ENCODE measurements around the gene DEDD. TPM values are rescaled to one million over a fixed set of nuclear protein-coding genes. Genes with fewer than 3 reads are reported as not detected.
A peak's percentile ranks its signal among the peaks of the same experiment; 100 is the strongest.

Gene DEDD
- total RNA-seq, 2 experiments from 2014 or later: 37.4 to 38.7 TPM

DNA sequence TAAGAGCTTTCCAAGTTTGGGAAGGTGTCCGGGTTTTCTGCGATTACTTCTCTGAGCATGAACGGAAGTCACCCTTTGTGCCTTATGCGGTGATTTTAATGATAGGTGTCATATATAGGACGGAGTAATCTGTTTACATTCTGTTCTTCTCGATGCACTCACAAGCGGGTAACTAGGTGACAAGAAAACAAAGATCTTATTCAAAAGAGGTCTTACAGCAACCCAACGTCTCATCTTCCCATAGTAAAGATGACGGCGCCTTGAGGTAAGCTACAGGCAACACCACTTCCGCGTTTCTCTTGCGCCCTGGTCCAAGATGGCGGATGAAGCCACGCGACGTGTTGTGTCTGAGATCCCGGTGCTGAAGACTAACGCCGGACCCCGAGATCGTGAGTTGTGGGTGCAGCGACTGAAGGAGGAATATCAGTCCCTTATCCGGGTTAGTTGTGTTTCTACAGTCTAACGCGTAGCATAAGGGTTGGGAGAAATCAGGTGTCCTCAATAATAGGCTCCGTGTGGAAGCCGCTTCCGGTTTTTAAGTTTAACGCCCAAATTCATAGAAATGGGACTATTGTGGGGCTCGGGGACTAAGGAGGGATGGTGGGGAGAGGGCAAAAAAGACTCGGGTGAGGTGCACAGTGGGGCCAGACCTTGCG, 21.3 kb upstream of the DEDD start, which contains the start of gene UFC1:
UFC1 (plus strand) TSS at position 297 of the 656 bp plus-strand sequence; CDS start at position 317, 20 bp downstream.
- Mint-ChIP-seq H3K4me1 (peaks cover 16% of the 10 kb centered on the region), H3K27ac (peak within 1 kb of the TSS; percentile 100), H3K27me3 (no peaks in the 10 kb centered on the region), H3K9me3 (no peaks in the 10 kb centered on the region), H3K4me3 (peak within 1 kb of the TSS; percentile 94), H3K36me3 (peaks cover 9% of the 10 kb centered on the region)
- DNase-seq: peak; percentile 81

DNA sequence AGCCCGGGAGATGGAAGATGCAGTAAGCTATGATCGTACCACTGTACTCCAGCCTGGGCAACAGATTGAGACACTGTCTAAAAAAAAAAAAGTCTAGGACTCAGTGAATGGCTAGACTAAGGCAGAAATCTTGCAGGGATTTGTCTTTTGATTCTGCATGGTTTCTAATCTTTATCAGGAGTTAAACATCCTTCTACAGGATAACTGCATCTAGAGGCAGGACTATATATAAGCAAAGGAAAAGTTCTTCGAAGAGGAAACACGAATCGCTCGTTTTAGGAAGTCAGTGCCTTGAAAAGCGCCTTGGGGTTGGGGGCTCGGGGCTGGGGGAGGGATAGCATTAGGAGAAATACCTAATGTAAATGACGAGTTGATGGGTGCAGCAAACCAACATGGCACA, 20.7 kb upstream of the DEDD start:
- no peak for DNase-seq
- Mint-ChIP-seq H3K4me1 (peaks cover 10% of the 10 kb centered on the region), H3K9me3 (no peaks in the 10 kb centered on the region), H3K27ac (peak overlapping the region; percentile 85), H3K36me3 (peaks cover 9% of the 10 kb centered on the region), H3K27me3 (no peaks in the 10 kb centered on the region), H3K4me3 (peak overlapping the region; percentile 94)

DNA sequence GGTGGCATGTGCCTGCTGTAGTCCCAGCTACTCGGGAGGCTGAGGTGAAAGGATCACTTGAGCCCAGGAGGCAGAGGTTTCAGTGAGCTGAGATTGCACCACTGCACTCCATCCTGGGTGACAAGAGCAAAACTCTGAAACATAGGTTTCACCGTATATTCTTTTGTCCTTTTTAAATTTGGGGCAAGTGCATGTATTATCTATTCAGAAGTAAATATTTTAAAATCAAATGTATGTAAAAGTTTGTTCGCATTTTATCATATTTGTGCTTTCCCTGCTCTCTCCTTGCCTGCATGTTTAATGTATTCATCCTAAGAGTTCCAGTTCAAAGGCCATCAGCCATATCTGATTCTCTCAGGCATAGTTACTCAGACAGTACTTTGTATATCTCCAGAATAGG, 13.4 kb upstream of the DEDD start:
- no peaks in the 10 kb centered on the region for H3K27me3 Mint-ChIP-seq
- H3K9me3 Mint-ChIP-seq: no peaks in the 10 kb centered on the region
- no peak for DNase-seq
- H3K4me1 Mint-ChIP-seq: no peaks in the 10 kb centered on the region
- H3K27ac Mint-ChIP-seq: no peak overlapping the region
- no peak overlapping the region for H3K4me3 Mint-ChIP-seq
- H3K36me3 Mint-ChIP-seq: no peaks in the 10 kb centered on the region

DNA sequence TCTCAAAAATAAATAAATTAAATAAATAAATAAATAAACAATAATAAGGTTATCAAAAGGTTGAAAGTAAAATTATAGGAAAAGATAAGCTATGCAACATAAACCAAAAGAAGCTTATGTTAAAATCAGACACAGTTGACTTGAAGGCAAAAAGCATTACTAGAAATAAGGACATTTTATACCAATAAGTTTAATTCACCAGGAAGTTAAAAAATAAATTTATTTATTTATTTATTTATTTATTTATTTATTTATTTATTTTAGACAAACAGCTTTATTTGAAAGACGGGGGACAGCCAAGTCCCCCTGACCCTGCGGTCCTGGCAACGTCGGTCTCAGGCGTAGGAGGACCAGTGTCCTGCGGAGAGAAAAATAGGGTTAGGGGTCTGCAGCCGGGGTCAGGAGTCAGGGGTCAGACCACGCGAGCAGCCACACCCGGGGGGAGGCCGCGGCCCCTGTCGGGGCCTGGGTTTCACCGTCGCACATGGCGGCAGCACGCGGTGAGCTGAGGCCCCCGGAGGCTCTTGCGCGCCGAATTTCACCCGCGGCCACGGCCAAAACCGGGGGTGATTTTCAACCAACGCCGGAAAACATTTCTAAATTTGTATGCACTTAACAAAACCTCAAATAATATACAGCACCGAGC, 8.4 kb upstream of the DEDD start:
- H3K4me1 Mint-ChIP-seq: peaks cover 2% of the 10 kb centered on the region
- H3K27ac Mint-ChIP-seq: no peak overlapping the region
- DNase-seq: no peak
- no peaks in the 10 kb centered on the region for H3K27me3 Mint-ChIP-seq
- no peak overlapping the region for H3K4me3 Mint-ChIP-seq
- peaks cover under 1% of the 10 kb centered on the region for H3K36me3 Mint-ChIP-seq
- no peaks in the 10 kb centered on the region for H3K9me3 Mint-ChIP-seq

DNA sequence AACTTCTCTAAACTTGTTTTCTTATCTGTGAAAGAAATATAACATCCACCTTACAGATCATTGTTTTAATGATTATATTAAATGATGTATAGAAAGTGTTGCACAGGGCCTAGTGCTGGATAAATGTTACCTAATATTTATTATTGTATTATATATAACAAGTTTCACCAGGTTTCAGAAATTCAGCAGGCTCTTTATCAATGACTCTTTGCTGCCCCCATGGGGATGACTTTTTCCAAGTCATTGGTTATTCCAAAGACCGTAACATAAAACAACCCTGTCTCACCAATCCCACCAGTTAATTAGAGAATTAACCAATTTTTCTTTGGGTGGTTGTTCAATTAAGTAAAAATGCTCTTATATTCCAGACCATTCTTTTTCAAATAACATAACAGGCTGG, 7.3 kb upstream of the DEDD start:
- H3K4me3 Mint-ChIP-seq: no peak overlapping the region
- H3K36me3 Mint-ChIP-seq: peaks cover 5% of the 10 kb centered on the region
- H3K9me3 Mint-ChIP-seq: no peaks in the 10 kb centered on the region
- H3K27me3 Mint-ChIP-seq: no peaks in the 10 kb centered on the region
- H3K4me1 Mint-ChIP-seq: peaks cover 7% of the 10 kb centered on the region
- H3K27ac Mint-ChIP-seq: no peak overlapping the region
- no peak for DNase-seq

DNA sequence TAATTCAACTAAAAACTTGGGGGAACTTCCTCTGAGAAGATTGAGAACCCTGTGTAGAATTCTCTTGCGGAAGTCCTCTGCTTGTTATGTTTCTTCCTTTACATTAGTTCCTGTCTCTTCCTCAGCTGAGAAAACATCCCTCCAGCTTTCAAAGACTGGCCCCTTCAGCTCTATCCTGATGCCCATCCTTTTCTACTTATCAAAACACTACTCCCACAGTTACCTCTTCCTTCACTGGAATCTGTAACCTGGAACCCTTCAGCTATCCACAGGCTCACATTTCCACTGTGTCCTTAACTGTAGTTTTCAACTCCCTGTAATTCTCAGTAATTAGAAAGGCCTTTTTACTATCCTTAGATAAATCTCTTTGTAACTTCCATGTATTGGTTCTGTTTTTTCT, 6.0 kb upstream of the DEDD start:
- H3K27ac Mint-ChIP-seq: no peak overlapping the region
- peaks cover 7% of the 10 kb centered on the region for H3K4me1 Mint-ChIP-seq
- no peaks in the 10 kb centered on the region for H3K9me3 Mint-ChIP-seq
- no peak overlapping the region for H3K4me3 Mint-ChIP-seq
- H3K27me3 Mint-ChIP-seq: no peaks in the 10 kb centered on the region
- peaks cover 5% of the 10 kb centered on the region for H3K36me3 Mint-ChIP-seq
- DNase-seq: no peak

DNA sequence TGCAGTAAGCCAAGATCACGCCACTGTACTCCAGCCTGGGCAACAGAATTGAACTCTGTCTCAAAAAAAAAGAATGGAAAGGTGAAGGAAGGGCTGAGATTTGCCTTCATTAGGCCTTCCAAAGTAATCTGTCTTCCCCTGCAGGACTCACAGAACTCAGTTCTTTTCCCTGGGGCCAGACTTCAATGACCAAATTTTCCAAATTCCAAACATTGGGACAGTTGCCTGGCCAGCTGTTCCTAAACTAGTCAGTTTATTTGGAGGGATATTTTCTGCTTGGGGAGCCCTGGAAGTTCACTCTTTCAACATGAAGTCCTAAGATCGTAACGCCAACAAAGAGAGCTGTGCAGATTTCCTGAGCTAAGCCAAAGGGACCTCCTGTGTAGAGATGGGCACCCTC, 5.4 kb upstream of the DEDD start:
- Mint-ChIP-seq H3K4me1 (peaks cover 7% of the 10 kb centered on the region), H3K27ac (no peak overlapping the region), H3K36me3 (peaks cover 5% of the 10 kb centered on the region), H3K27me3 (no peaks in the 10 kb centered on the region), H3K9me3 (no peaks in the 10 kb centered on the region), H3K4me3 (no peak overlapping the region)
- DNase-seq: no peak

DNA sequence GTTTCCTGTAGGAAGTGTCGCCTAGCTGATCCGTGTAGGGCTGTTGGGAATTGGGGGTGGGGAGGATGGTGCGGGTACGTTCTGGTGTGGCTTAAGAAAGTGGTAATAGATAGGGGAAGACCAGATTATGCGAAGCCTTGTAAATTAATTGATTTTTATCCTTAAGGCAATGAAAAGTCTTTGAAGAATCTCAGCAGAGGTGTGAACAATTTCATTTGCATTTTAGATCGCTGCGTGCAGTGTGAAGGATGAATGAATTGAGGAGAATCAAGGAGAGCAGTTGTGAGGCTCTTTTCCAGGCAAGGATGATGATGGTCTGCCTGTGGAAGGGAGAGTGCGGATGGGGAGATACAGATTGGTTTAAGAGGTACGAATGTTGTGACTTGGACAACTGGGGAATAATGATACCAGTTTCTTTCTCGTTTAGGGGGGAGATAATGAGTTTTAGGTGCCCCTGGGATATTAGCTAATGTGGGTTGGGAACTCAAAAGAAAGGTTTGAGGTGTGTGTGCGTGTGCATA, 813 bp upstream of the DEDD start:
- peaks cover 27% of the 10 kb centered on the region for H3K36me3 Mint-ChIP-seq
- H3K27ac Mint-ChIP-seq: no peak overlapping the region
- no peak overlapping the region for H3K4me3 Mint-ChIP-seq
- no peaks in the 10 kb centered on the region for H3K27me3 Mint-ChIP-seq
- DNase-seq: no peak
- H3K9me3 Mint-ChIP-seq: no peaks in the 10 kb centered on the region
- peaks cover 44% of the 10 kb centered on the region for H3K4me1 Mint-ChIP-seq

DNA sequence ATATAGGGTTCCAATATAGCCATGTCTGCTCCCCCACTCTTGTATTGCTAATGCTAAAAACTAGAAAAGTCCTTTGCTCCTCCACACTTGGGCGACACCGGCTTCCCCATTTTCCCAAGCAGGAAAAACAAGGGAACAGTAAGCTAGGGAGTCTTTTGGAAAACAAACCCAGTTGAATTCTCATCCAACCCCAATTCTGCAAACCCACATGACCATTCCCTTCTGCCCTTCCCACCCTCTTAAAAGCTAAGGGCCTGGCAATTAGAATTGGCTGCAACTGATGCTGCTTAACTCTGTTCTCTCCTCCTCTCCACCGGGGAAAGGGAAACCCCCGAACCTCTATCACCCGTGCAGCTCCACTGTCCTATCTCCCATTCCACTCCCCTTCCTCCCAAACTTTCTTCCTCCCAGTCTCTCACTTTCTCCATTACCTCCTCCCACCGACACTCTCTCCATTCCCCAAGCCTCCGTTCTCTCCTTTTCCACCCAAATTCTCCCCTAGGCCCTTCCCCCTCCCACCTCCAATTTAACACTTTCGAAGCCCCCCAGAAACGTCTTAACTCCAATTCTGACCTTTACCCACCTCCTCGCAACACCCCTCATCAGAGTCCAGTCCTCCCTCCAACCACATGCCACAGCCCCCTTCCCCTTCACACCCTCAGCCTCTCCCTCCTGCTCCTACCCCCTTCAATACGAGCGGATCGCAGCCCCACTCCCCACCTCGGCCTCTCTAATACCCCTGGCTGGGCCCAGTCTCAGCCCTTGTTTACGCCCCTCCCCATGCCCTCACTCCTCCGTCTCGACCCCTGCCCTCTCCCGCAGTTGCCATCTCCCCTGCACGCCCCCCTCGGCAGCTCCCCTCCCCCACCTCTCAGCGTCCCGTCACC, 701 bp downstream of the DEDD start:
- peaks cover 41% of the 10 kb centered on the region for H3K36me3 Mint-ChIP-seq
- H3K9me3 Mint-ChIP-seq: no peaks in the 10 kb centered on the region
- H3K4me3 Mint-ChIP-seq: no peak overlapping the region
- no peaks in the 10 kb centered on the region for H3K27me3 Mint-ChIP-seq
- no peak for DNase-seq
- peaks cover 55% of the 10 kb centered on the region for H3K4me1 Mint-ChIP-seq
- H3K27ac Mint-ChIP-seq: no peak overlapping the region

DNA sequence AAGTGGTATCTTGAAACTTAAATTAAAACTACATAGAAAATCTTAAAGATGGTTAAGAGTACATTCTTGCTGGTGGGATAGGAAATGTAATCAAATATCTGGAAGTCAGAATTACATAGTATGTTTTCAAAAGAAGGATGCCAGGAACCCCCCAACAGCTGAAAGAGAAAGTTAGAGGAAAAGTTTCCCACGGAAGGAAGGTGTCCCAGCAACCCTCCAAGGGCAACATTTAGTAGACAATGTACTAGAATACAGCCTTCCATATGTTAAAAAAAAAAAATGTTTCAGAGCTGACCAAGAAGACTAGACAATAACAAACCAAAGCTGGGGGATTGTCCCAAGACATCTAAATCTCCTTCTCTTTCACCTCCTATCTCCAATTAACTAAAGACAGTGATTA, 2.2 kb downstream of the DEDD start:
- DNase-seq: no peak
- Mint-ChIP-seq H3K27ac (peak overlapping the region; percentile 67), H3K27me3 (no peaks in the 10 kb centered on the region), H3K9me3 (no peaks in the 10 kb centered on the region), H3K4me1 (peaks cover 58% of the 10 kb centered on the region), H3K4me3 (no peak overlapping the region), H3K36me3 (peaks cover 49% of the 10 kb centered on the region)

DNA sequence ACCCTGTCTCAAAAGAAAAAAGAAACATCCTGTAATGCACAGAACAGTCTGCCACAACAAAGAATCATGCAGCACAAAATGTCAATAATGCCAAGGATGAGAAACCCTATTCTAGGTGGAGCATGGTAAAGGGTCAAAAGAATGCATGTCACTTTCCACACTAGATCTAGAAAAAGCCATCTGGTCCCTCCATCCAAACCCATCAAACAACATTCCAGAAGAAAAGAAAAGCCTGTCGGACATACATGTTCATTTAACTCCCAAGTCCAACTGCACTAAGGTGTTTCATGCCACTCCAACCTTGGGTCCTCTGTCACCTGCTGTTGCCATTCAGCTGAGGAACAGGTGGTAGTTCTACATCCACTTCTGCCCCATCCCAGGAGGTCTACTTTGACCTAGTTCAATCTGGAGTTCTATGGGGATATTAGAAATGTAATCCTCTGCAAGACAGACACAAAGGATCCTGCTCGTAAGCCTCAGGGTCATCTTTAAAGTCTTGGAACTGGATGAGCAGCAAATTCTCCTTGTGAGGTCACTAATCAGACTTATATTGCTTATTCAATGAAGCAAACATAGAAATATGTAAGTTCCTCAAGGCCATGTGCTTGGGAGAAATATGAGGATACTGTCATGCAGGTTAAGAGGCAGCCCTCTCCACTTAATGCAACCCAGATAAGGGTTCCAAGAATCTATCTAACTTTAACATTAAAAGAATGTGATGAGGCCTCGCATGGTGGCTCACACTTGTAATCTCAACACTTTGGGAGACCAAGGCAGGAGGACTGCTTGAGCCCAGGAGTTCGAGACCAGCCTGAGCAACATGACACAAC, 3.7 kb downstream of the DEDD start:
- H3K27ac Mint-ChIP-seq: peak overlapping the region; percentile 9
- H3K36me3 Mint-ChIP-seq: peaks cover 49% of the 10 kb centered on the region
- peaks cover 55% of the 10 kb centered on the region for H3K4me1 Mint-ChIP-seq
- H3K9me3 Mint-ChIP-seq: no peaks in the 10 kb centered on the region
- H3K27me3 Mint-ChIP-seq: no peaks in the 10 kb centered on the region
- DNase-seq: no peak
- H3K4me3 Mint-ChIP-seq: no peak overlapping the region

DNA sequence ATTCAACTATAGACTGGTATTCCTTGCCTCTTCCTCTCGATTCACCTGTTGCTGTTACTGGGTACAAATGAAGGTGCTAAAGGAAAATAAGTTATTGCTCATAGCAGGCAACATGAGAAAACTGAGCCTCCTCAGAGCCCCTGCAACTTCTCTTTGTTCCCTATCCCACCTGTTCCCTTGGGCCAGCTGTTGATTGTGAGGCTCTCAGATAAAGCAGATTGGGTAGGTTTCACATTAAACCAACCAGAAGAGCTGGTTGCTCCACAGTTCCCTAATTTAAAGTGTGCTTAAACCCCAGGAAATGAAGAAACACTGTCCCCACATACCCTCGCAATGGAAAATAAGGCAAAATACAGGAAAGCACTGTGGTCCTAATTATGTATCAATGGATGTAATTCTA, 4.8 kb downstream of the DEDD start:
- H3K4me3 Mint-ChIP-seq: no peak overlapping the region
- peaks cover 54% of the 10 kb centered on the region for H3K36me3 Mint-ChIP-seq
- H3K27me3 Mint-ChIP-seq: no peaks in the 10 kb centered on the region
- no peak for DNase-seq
- H3K4me1 Mint-ChIP-seq: peaks cover 55% of the 10 kb centered on the region
- H3K27ac Mint-ChIP-seq: peak overlapping the region; percentile 7
- H3K9me3 Mint-ChIP-seq: no peaks in the 10 kb centered on the region

DNA sequence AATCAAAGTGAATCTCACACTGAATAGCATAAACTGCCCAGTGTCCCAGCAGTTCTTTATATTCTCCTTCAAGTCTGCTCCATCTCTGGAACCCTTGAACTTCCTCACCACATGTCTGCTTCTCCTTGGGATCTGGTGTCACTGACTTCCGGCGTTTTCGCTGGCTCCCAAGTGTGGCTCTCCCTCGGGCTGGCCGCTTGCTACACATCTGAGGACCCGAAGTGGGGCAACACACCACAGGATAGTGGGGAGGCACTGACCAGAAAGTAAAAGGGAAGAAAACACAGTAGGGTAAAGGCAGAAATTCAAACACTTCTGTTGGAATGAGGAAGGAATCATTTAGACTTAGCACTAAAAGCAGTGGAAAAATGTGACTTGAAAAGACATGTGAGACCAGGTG, 9.5 kb downstream of the DEDD start:
- peak overlapping the region; percentile 7 for H3K27ac Mint-ChIP-seq
- H3K27me3 Mint-ChIP-seq: no peaks in the 10 kb centered on the region
- no peak overlapping the region for H3K4me3 Mint-ChIP-seq
- peaks cover 51% of the 10 kb centered on the region for H3K4me1 Mint-ChIP-seq
- DNase-seq: no peak
- peaks cover 51% of the 10 kb centered on the region for H3K36me3 Mint-ChIP-seq
- H3K9me3 Mint-ChIP-seq: no peaks in the 10 kb centered on the region

DNA sequence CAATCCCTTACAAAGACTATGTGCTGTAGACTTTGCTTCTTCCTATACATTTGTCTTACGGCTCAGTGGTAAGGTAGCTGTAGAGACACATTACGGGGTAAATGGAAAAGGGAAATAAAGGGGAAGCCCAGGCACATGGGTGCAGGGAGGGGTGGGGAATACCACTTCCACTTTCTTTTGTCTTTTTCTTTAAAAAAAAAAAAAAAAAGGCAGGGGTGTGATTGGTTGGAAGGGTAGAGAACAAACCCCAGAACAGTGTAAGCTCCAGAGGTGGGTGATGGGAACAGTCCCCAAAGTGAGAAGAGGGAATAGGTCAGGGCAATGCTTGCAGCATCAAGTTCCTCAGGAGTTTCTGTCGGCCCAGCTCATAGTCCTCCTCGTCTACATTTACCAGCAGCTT, 10.6 kb downstream of the DEDD start:
- no peak for DNase-seq
- Mint-ChIP-seq H3K4me1 (peaks cover 44% of the 10 kb centered on the region), H3K4me3 (no peak overlapping the region), H3K27me3 (no peaks in the 10 kb centered on the region), H3K27ac (peak overlapping the region; percentile 85), H3K9me3 (no peaks in the 10 kb centered on the region), H3K36me3 (peaks cover 45% of the 10 kb centered on the region)

All from activated naive CD8-positive, alpha-beta T cell treated with anti-CD3 and anti-CD28 coated beads for 36 hours (primary cell).